ENCODE results near the gene ZCCHC3. TPM values are rescaled to one million over a fixed set of nuclear protein-coding genes. Genes with fewer than 3 reads are reported as not detected.
"Not testable (repeated sequence)": the region's sequence is repeated elsewhere in the genome, so short reads cannot be mapped to it uniquely, and the experiment has no call there.

The ZCCHC3 gene
- total RNA-seq, result 10 to 100 TPM in 1 of 4 donors, 1 to 10 TPM in 3; 7.3 to 10.8 (median 9.2) TPM

- DNase-seq (ENCODE audit: low spot score in 2 of 2), result peak; percentile 85 to 97
- no peak for TF ChIP-seq CTCF (IDR thresholded peaks at IDR 0.05)
- no peak for TF ChIP-seq POLR2A (IDR thresholded peaks at IDR 0.05)
- WGBS, 2 donors, result 0 to 1% methylated on average over 78 to 81 of the region's 99 CpGs
- H3K4me3 ChIP-seq (ENCODE audit: low read depth, poor library complexity, severe bottlenecking), result peak within 1 kb of the TSS; percentile 81
- intact Hi-C loops (cut with DNase I; ENCODE audit: low total_unique reads), result no loop called here
Measured at GRCh38 chr20:297098-297924, at the start of gene ZCCHC3. Gene ZCCHC3, plus strand, starts transcription at chr20:297570. Its CDS starts 17 bp downstream, at chr20:297587.

- 46% methylated on average over 2 of the region's 2 CpGs for WGBS, 2 donors
- TF ChIP-seq POLR2A (IDR thresholded peaks at IDR 0.05), result no peak
- TF ChIP-seq CTCF (IDR thresholded peaks at IDR 0.05), result no peak
- intact Hi-C loops (cut with DNase I; ENCODE audit: low total_unique reads), result no loop called here
- H3K4me3 ChIP-seq (ENCODE audit: low read depth, poor library complexity, severe bottlenecking), result no peak overlapping the region
- no peak for DNase-seq (ENCODE audit: low spot score in 2 of 2)
Measured at GRCh38 chr20:251354-251753, 46.0 kb upstream of the ZCCHC3 start.

- no peak overlapping the region for H3K4me3 ChIP-seq (ENCODE audit: low read depth, poor library complexity, severe bottlenecking)
- 82 to 84% methylated on average over 2 of the region's 2 CpGs for WGBS, 2 donors
- intact Hi-C loops (cut with DNase I; ENCODE audit: low total_unique reads), result no loop called here
- no peak for DNase-seq (ENCODE audit: low spot score in 2 of 2)
- TF ChIP-seq POLR2A (IDR thresholded peaks at IDR 0.05), result no peak
- no peak for TF ChIP-seq CTCF (IDR thresholded peaks at IDR 0.05)
Measured at GRCh38 chr20:252801-253200, 44.6 kb upstream of the ZCCHC3 start.

GRCh38 chr20:253447-253846 is 43.9 kb upstream of the ZCCHC3 start:
- 40 to 52% methylated on average over 6 of the region's 6 CpGs for WGBS, 2 donors
- H3K4me3 ChIP-seq (ENCODE audit: low read depth, poor library complexity, severe bottlenecking); intact Hi-C loops (cut with DNase I; ENCODE audit: low total_unique reads); DNase-seq (ENCODE audit: low spot score in 2 of 2): not testable (repeated sequence)

GRCh38 chr20:257419-257818 is 40.0 kb upstream of the ZCCHC3 start, which contains the start of gene DEFB132:
Gene DEFB132, plus strand, starts transcription at chr20:257724. Its CDS starts 55 bp downstream, at chr20:257779.
- intact Hi-C loops (cut with DNase I; ENCODE audit: low total_unique reads), result no loop called here
- WGBS, 2 donors, result 54 to 62% methylated on average over 7 of the region's 7 CpGs
- TF ChIP-seq CTCF (IDR thresholded peaks at IDR 0.05) (no peak), POLR2A (IDR thresholded peaks at IDR 0.05) (no peak)
- no peak for DNase-seq (ENCODE audit: low spot score in 2 of 2)
- no peak within 1 kb of the TSS for H3K4me3 ChIP-seq (ENCODE audit: low read depth, poor library complexity, severe bottlenecking)

- 54 to 57% methylated on average over 4 of the region's 4 CpGs for WGBS, 2 donors
- no peak for DNase-seq (ENCODE audit: low spot score in 2 of 2)
- H3K4me3 ChIP-seq (ENCODE audit: low read depth, poor library complexity, severe bottlenecking), result no peak overlapping the region
- intact Hi-C loops (cut with DNase I; ENCODE audit: low total_unique reads), result no loop called here
- no peak for TF ChIP-seq POLR2A (IDR thresholded peaks at IDR 0.05)
- TF ChIP-seq CTCF (IDR thresholded peaks at IDR 0.05), result no peak
Measured at GRCh38 chr20:258269-258858, 39.0 kb upstream of the ZCCHC3 start.
